Erythroblast (primary cell): ENCODE results near the gene GFOD2.

Experiments used
- GATA1 ChIP-seq: IDR thresholded peaks from 2 replicates; pipeline ENCODE4 v1.6.1; 2011; ENCODE audit warnings: low read depth, mild to moderate bottlenecking, control low read depth, low read length, moderate library complexity
- POLR2A ChIP-seq: IDR thresholded peaks from 2 replicates; pipeline ENCODE4 v1.6.1; 2011; ENCODE audit warnings: mild to moderate bottlenecking, low read length

- TF ChIP-seq POLR2A (no peak), GATA1 (no peak)
Observed at GRCh38 chr16:67710607-67711006, 8.5 kb downstream of the GFOD2 start.
